ENCODE results near the gene RHPN2.

RHPN2 gene

GRCh38 chr19:32928806-32929205, 135.9 kb downstream of the RHPN2 start:
- Mint-ChIP-seq H3K9me3 (ENCODE audit: low read depth) (peaks cover 7% of the 10 kb centered on the region), H3K36me3 (peaks cover 21% of the 10 kb centered on the region), H3K27ac (no peak overlapping the region)

More at GRCh38 chr19:32928806-32929205, 135.9 kb downstream of the RHPN2 start:
- Mint-ChIP-seq H3K4me3 (no peak overlapping the region), H3K4me1 (ENCODE audit: low read depth) (no peaks in the 10 kb centered on the region), H3K27me3 (no peaks in the 10 kb centered on the region)
